ENCODE measurements around the gene HJURP. TPM values are rescaled to one million over a fixed set of nuclear protein-coding genes. Genes with fewer than 3 reads are reported as not detected.

The HJURP gene
- total RNA-seq, 1 experiment from 2014 or later = 35.0 TPM

DNA sequence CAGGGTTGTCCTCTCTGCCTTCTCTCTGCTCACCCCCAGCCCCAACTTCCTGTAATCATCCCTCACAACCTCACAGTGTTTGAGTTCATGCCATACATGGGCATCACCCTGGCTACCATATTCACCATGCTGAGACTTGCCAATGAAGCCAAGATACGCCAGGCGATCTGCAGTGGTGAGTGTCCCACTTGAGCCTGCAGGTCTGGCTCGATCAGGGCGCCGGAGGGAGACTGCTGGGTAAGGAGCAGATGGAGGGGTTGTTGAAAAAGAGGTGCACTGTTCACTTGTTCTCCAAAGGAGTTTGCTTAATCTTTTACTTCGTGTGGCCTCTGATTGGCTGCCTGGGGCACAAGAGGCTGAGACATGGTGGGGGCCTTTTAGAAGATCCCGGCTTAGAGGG is 61.6 kb downstream of the HJURP start:
- Histone ChIP-seq H3K4me3 (ENCODE audit: low read depth, low read length) (no peak overlapping the region), H3K4me1 (no peaks in the 10 kb centered on the region), H3K36me3 (ENCODE audit: control insufficient read depth, insufficient read depth, low read length) (no peaks in the 10 kb centered on the region), H3K27me3 (replicated peaks; ENCODE audit: control insufficient read depth, insufficient read depth, low read length) (no peaks in the 10 kb centered on the region), H3K9me3 (no peaks in the 10 kb centered on the region)
- ChIA-PET CTCF (interaction anchor here (0.7 kb wide), 1 partner anchor 136 kb away, joined by 3 read pairs; no protein-coding TSS in a partner anchor), POLR2A (no interaction called here)
- Mint-ChIP-seq H3K4me1 (ENCODE audit: low read depth, unreplicated experiment) (no peaks in the 10 kb centered on the region), H3K36me3 (ENCODE audit: insufficient read depth, unreplicated experiment) (no peaks in the 10 kb centered on the region), H3K27me3 (ENCODE audit: insufficient read depth, unreplicated experiment) (no peaks in the 10 kb centered on the region), H3K27ac (ENCODE audit: unreplicated experiment) (no peak overlapping the region), H3K4me3 (ENCODE audit: unreplicated experiment) (no peak overlapping the region), H3K9me3 (ENCODE audit: unreplicated experiment) (no peaks in the 10 kb centered on the region)
- DNase-seq = no peak
- intact Hi-C loops (cut with micrococcal nuclease; ENCODE audit: unreplicated experiment) = no loop called here
- no peak for TF ChIP-seq CTCF (IDR thresholded peaks at IDR 0.05; ENCODE audit: insufficient read depth in 1 of 2, low read depth in 1 of 2, low read length in 1 of 2, severe bottlenecking in 1 of 2, unreplicated experiment in 1 of 2)
- no TSS peak for BruUV-seq (replicated peaks)

GRCh38 chr2:233791883-233792329 is 62.4 kb downstream of the HJURP start:
- Mint-ChIP-seq H3K4me3 (ENCODE audit: unreplicated experiment) (no peak overlapping the region), H3K27ac (ENCODE audit: unreplicated experiment) (no peak overlapping the region), H3K4me1 (ENCODE audit: low read depth, unreplicated experiment) (no peaks in the 10 kb centered on the region), H3K9me3 (ENCODE audit: unreplicated experiment) (no peaks in the 10 kb centered on the region), H3K27me3 (ENCODE audit: insufficient read depth, unreplicated experiment) (no peaks in the 10 kb centered on the region), H3K36me3 (ENCODE audit: insufficient read depth, unreplicated experiment) (no peaks in the 10 kb centered on the region)
- intact Hi-C loops (cut with micrococcal nuclease; ENCODE audit: unreplicated experiment) = no loop called here
- Histone ChIP-seq H3K36me3 (ENCODE audit: control insufficient read depth, insufficient read depth, low read length) (no peaks in the 10 kb centered on the region), H3K27me3 (replicated peaks; ENCODE audit: control insufficient read depth, insufficient read depth, low read length) (no peaks in the 10 kb centered on the region), H3K4me1 (no peaks in the 10 kb centered on the region), H3K4me3 (ENCODE audit: low read depth, low read length) (no peak overlapping the region), H3K9me3 (no peaks in the 10 kb centered on the region)
- TF ChIP-seq CTCF (IDR thresholded peaks at IDR 0.05; ENCODE audit: insufficient read depth in 1 of 2, low read depth in 1 of 2, low read length in 1 of 2, severe bottlenecking in 1 of 2, unreplicated experiment in 1 of 2) = no peak
- DNase-seq = no peak
- no TSS peak for BruUV-seq (replicated peaks)
- ChIA-PET CTCF (interaction anchor here (0.7 kb wide), 1 partner anchor 137 kb away, joined by 3 read pairs; no protein-coding TSS in a partner anchor), POLR2A (no interaction called here)

GRCh38 chr2:233791151-233791882 is 63.0 kb downstream of the HJURP start:
- Histone ChIP-seq H3K9me3 (no peaks in the 10 kb centered on the region), H3K4me1 (no peaks in the 10 kb centered on the region), H3K36me3 (ENCODE audit: control insufficient read depth, insufficient read depth, low read length) (no peaks in the 10 kb centered on the region), H3K27me3 (replicated peaks; ENCODE audit: control insufficient read depth, insufficient read depth, low read length) (no peaks in the 10 kb centered on the region), H3K4me3 (ENCODE audit: low read depth, low read length) (no peak overlapping the region)
- Mint-ChIP-seq H3K36me3 (ENCODE audit: insufficient read depth, unreplicated experiment) (no peaks in the 10 kb centered on the region), H3K9me3 (ENCODE audit: unreplicated experiment) (no peaks in the 10 kb centered on the region), H3K4me3 (ENCODE audit: unreplicated experiment) (no peak overlapping the region), H3K4me1 (ENCODE audit: low read depth, unreplicated experiment) (no peaks in the 10 kb centered on the region), H3K27me3 (ENCODE audit: insufficient read depth, unreplicated experiment) (no peaks in the 10 kb centered on the region), H3K27ac (ENCODE audit: unreplicated experiment) (no peak overlapping the region)
- BruUV-seq (replicated peaks) = no TSS peak
- DNase-seq = no peak
- no peak for TF ChIP-seq CTCF (IDR thresholded peaks at IDR 0.05; ENCODE audit: insufficient read depth in 1 of 2, low read depth in 1 of 2, low read length in 1 of 2, severe bottlenecking in 1 of 2, unreplicated experiment in 1 of 2)
- POLR2A ChIA-PET = no interaction called here
- CTCF ChIA-PET = no interaction called here
- intact Hi-C loops (cut with micrococcal nuclease; ENCODE audit: unreplicated experiment) = no loop called here

Data from Caco-2 (cell line).